NOMO-1 (cell line): ENCODE measurements around the gene RNF220.
"Not testable (repeated sequence)": the region's sequence is repeated elsewhere in the genome, so short reads cannot be mapped to it uniquely, and the experiment has no call there.

Experiments used
- DNase-seq, 2 experiments: peaks; one replicate each; lab custom pipeline; 2025; ENCODE audit not compliant: unreplicated experiment in 2 of 2; lab: John Stamatoyannopoulos, UW

Gene RNF220

DNA sequence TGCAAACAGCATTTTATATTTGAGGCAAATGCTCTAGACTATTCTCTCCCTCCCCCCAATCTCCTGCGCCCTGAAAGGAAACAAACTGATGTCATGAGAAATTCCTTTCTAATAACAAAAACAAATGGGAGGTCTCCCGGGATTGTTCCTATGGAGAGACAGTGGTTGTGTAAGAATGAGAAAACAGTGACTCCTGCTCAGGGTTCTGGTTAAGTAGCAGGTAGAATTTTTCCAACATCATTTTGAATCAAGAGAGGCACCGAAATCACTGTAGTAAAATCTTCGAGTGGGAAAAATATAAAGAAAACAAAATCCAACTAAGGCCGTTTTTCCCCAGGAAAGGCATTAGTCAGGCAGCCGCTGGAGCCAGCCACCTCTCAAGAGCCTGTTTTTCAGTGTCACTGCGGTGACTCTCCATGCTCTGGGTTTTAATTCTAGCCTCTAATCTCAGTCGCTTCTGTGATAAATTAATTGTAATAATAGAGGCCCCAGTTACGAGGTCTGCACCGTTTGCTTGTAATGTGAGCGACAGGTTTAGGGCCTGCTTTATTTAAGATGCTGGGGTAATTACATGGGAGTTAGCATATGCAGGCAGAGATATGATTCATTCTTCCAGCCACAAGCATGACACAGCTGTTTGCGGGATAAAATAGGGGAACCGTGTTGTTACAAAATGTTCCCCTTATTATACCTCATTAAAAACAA, 80.3 kb downstream of the RNF220 start:
- peak; percentile 82 to 99 for DNase-seq

DNA sequence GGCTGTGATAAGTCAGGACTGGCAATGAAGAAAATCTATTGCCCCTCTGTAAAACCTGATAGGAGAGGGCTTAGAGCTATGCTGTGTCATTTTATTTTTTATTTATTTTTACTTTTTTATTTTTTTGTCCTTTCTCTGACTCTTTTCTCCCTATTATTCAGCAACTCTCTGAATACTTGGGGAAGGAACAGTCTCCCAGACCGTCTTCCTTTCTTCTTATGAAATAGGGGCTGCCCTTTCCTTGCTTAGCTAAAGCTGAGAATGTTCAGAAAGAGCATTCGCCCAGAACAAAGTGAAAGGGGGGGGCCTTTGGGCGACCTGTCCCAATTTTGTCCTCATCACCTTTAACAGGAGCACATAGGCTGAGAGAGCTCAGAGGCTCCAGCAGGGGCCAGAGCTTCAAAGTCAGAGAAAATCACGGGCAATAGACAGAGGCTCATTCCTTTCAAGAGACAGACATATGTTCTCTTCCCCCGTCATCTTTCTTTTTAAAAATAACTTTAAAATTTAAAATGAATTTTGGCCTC, 80.9 kb downstream of the RNF220 start:
- DNase-seq, result no peak

DNA sequence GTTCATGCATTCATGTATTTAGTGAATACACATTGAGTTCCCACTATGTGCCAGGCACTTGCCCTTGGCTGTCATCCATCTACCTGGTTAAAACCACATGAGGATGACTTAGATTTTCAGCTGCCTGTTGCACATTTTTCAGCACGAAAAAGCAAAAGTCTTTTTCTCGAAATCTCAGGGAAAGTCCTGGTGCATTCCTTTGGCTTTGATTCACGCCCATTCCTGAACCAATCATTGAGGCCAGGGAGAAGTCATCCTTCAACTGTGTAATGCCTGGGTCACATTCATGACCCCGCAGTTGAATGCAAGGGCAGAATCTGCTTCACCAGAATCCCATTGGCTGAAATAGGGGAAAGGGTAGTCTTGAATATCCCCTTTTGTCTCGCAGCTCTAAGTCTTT, 84.4 kb downstream of the RNF220 start:
- DNase-seq, result no peak

DNA sequence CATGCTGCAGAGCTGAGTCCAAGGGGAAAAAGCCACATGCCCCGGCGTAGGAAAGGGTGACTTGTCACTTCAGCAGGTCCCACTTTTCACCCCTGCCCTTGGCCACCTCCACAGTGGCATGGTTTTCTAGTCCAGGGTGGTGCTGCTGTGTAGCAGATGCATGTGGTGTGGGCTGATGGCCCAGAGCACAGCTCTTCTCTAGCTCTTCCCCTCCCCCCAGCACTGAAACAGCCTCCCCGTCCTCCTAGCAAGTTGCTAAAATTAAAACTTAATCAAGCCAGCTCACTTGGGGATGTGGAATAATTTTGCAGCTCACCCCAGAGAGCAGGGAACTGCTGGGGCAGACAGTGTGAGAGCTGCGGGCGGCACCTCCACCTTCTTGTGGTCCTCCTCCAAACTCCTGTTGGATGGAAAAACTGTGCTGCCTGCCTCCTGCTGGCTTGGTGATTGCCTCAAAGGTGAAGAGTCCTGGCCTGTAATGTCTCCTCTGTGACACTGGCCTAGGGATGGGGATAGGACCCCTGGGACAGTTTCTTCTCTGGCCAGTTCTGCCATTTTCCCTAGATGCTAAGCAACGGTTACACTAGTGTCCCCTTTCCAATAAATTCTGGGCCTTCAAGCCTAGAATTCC, 91.6 kb downstream of the RNF220 start:
- no peak for DNase-seq

DNA sequence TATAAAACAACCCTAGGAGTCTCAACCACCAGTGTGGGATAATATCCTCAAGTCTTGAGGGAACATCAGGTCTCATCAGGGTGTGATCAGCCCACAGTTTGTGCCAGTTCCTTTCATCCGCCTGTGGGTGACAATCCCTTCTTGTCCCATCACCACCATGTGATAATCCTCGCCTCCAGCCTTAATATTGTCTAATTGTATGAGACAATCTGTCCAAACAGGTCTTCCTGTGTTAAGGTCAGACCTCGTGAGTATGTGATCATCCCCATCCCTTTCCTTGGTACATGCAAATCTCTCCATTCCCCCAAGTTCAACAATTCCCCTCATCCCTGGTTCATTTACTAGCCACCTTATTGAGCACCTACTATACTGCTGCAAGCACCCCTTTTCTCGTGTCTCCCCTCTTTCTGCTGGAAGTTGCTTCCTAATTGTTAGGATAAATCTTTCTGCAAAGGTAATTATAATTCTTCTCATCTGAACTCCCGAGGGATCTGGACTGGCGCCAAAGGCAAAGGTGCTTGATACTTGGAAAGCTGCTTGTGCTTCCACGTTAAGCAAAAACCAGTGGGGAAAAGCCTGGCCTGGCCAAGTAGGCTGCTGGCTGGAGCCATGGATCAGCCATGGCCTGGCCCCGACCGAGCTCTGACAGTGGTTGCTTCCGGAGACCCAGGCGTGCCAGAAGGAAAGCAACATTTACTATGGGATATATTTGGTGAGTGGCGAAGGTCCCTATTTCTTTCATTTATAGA, 92.5 kb downstream of the RNF220 start:
- DNase-seq, result no peak

DNA sequence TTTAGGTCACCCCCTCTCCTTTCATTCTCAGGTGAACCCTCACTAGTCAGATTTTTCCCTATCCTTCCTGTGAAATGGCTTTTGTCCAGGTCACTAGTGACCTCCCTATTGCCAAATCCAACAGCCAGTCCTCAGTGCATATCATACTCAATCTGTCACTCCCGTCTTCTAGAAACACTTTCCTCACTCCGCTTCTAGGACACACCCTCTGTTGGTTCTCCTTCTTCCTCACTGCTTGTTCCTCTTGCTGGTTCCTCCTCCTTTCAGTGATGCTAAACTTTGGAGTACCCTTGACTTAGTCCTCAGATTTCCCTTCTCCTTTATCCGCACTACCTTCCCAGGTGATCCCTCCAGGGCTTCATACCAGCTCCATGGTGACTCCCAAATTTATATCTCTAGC, 94.3 kb downstream of the RNF220 start:
- peak; percentile 11 to 66 for DNase-seq

DNA sequence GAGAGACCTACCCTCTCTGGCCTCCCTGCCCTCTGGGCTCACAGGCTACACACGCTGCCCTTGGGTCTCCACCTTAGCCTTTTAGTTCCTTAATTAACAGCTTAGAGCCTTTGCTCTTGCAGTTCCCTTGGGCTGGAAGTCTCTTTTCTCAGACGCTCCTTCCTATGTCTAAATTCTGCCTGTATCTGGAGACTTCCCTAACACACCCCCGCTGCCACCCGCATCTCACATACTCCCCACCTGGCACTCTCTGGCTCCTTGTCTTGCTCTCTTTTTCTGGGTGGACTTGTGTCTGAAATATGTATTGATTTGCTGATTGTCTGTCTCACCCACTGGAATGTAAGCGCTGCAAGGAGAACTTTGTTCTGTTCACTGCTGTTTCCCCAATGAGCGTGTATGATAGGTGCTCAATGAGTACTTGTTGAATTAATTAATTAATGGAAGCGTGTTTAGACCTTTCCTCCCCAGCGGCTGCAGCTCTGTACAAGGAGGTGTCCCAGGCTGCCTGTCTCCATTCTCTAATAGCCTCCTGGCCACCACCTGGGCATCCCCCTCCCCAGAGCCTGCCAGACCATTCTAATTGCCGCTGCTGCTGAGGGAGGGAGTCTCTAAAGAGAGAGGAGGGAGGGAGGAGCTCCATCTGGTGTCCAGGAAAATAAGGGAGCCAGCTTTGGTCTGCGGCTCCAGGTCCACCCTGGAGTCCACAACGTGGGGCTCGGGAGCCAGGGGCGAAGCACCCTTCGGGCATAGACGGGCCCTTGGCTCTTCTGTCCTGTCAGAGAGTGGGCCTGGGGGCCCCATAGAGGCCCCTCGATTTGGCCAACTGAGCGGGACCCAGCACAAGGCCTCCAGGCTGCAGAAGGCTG, 95.4 kb downstream of the RNF220 start:
- no peak for DNase-seq

DNA sequence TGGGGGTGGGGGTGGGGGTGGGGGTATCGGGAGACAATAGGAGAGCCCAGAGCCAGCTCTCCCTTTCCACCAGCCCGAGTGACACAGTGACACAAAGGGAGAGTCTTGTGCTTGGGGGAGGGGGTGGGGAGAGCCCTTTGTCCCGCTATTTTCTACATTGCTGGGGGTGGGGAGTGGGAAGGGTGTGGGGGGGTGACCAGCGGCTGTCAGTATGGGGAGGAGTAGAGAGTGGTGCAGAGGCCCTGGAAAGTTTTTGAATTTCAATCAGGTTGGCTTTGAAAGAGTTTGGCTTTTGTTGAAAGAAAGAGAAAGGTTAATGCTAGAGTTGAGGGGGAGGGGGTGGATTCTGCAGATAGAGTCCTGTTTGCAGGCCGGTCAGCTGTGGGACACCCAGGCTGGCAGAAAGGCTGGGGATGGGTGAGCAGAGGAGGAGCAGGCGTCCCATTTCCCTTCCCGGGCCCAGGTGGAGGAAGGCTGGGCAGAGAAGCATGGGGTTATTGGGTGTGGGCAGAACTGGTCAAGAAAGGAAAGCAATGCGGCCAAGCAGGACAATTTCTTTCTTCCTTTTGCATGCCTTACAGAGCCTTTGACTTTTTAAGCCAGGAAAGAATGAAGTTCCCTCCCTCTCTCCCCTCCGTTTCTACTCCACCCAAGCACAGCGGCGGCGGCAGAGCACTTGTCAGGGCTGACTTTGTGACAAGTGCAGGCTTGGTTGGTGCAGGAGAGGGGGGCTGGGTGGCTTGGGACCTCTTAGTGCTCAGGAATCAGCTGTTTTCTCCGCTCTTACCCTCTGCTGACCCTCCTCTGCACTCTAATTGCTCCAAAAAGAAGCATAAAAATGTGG, 96.2 kb downstream of the RNF220 start:
- no peak for DNase-seq

DNA sequence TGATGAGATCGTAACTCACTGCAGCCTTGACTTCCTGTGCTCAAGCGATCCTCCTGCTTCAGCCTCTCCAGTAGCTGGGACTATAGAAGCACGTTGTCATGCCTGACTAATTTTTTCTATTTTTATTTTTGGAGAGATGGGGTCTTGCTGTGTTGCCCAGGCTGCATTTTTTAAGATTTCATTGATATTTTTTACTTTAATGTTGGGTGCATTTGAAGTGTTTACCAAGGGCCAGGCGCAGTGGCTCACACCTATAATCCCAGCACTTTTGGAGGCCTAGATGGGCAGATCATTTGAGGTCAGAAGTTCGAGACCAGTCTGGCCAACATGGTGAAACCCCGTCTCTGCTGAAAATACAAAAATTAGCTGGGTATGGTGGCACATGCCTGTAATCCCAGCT, 97.8 kb downstream of the RNF220 start:
- DNase-seq, result not testable (repeated sequence)

DNA sequence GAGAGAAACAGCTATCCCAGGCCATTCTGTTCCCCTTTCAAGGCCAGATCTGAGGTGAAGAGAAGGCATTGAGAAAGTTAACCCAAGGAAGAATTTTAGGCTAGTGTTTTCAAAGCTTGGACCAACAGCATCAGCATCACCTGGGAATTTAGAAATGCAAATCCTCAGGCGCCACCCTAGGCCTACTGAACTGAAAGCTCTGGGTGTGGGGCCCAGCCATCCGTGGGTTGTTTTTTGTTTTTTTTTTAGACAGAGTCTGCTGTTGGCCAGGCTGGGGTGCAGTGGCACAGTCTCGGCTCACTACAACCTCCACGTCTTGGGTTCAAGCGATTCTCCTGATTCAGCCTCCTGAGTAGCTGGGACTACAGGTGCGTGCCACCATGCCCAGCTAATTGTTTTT, 98.6 kb downstream of the RNF220 start:
- no peak for DNase-seq

DNA sequence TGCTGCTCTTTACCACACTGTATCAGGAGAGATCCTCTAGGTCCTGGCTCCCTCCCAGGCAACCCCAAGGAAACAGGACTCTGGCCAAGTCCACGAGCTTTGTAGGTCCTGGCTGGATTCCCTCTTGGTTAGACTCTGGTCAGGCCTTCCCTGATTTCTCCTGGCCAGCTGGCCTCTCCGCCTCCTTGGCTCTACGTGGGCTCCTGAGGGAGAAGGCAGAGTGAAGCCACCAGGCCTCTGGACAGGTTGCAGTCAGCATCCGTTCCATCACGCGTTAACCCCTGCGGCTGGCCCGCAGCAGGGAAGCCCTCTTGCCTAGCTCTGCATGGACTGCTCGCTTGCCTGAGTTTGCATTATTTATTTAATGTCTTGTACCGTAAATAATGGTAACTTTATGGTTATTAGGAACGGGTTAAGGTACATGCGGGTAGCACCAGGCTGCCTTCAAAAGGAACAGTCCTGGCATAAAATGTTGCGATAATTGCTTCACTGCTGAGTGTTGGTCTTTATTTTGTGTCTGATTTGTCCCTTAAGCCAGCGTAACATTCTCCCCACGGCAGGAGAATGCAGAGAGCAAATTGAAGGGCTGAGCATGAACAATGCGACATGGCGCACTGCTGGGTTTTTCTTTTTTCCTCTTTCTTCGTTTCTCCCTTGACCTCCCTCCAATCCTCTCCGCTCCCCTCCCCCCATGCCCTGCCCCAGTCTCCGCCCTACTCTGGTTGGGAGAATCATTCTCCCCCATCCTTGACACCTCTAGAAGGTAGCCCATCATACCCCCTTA, 100.3 kb downstream of the RNF220 start:
- no peak for DNase-seq

DNA sequence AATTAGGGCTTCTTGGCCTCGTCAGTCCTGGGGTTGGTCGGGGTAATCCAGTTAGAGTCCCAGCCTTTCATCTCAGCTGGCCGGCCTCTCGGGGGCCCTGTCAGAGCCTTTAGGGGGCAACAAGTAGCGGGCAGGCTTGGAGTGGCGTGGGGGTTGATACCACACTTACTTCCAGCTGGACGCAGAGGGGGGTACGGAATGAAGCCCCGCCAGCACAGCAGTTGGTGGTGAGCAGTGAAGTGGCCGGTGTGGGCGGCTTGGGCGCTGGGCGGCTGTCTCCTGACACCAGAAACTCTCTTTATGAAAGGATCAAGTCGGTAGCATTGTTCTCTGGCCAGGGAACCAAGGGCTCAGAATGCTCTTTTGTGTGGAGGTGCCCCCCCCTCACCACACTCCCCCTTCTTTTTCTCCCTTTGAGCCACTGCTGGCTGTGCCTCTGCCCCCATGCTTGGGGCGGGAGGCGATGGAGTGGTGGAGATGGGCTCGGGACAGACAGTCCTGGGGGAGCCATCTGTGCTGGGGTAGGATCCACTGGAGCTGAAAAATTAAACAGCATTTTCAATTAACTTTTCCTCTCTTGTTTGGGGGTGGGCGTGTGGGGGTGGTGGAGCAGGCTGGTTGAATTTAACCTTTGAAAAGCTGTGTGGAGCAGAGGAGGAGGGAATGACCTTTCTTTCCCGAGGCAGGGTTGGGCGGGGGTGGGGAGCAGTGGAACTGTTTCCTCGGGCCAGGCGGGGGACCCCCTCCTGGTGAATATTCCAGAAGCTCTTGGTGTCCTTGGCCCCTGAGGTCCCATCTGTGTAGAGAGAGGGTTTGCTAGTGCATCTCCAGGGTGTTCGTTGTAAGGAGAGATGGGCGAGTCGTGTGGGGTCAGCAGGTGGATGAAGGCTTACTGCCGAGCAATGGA, 102.7 kb downstream of the RNF220 start:
- no peak for DNase-seq

DNA sequence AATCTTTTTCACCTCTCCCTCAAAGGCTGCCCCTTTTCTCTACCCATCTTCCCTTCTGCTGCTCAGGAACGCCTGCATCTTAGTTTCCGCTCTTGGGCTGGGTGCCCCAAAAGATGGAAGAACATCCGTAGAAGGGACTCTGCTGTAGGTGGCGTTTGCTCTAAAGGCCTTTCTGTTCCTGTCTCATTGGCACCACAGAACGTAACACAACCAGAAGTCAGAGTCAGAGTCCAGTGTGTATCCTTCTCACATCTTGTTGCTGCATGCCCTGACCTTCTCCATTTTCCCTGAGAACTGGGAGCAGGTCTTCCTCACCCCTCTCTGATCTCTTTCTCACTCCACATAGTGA, 103.3 kb downstream of the RNF220 start:
- DNase-seq, result no peak

DNA sequence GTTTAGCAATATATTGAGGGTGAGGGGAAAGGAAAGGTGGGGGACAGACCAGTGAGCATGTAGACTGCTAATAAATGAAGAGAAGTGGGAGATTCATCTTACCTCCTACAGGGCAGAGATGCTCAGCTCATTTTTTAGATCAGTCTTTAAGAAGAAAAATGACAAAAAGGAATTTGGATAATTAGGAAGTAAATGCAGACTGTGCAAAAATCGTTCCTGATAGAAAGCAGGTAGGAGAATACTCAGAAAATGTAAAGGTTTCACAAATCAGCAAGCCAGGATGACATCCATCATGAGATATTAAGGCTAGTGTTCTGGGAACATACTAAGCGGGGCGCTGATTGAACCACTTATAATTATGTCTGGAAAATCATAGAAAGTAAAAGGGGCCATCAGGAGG, 106.3 kb downstream of the RNF220 start:
- no peak for DNase-seq

DNA sequence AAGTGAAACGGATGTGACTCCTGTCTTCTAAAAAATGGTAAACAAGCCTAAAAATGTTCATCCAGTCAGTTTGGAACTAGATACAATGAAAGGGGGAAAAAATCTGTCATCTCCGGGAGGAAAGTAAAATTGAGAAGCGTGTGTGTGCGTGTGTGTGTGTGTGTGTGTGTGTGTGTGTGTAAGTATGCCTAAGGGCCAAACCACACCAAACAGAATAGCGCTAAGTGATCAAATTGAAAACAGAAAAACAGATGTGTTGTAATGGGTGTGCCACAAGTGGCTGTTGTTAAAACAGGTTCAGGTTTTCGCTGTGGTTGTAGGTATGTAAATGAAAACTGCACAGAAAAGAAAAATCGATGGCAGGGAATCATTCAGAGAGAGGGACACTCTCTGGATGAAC, 106.7 kb downstream of the RNF220 start:
- no peak for DNase-seq

DNA sequence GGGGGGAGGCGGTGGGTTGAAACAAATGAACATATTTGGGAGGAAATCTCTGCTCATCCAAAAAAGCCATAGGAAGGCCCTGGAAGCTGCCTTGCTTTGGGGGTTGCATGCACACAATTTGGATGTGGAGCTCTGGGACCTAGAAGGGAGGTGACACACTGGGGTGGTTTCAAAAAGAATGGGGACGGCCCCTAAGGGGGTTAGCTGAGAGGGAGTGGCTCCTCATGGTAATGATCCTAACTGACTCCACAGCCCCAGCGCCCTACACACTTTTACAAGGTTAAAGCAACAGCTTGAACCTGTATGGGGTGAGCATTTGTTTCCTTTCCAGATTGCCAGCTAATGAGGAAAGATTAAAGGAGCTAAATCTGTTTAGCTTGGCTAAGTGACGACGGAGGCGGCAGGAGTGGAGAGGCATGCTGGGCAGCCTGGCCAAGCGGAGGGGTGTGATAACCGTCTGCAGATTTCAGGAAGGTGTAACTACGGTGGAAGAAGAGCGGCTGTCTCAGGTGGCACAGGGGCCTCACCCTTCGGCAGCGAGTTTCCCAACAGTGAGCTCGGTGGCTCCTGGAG, 107.3 kb downstream of the RNF220 start:
- DNase-seq, result no peak

DNA sequence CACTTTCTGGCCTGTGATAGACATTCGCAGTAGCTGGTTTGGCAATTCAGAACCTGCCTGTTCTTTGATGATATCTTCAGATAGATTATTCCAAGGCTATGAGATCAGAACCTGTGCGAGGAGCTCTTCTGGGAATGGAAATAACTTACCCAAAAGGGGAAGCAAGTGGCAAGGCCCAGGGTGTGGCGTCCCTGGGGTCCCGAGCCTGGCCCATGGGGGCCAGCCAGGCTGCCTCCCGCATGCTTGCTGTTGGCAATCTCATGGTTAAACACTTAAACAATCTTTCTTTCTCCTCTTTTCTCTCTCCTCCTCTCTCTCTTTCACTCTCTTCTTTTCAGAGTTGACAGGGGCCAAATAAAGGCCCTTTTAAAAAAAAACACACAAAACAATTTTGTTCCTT, 108.1 kb downstream of the RNF220 start:
- DNase-seq, result no peak

DNA sequence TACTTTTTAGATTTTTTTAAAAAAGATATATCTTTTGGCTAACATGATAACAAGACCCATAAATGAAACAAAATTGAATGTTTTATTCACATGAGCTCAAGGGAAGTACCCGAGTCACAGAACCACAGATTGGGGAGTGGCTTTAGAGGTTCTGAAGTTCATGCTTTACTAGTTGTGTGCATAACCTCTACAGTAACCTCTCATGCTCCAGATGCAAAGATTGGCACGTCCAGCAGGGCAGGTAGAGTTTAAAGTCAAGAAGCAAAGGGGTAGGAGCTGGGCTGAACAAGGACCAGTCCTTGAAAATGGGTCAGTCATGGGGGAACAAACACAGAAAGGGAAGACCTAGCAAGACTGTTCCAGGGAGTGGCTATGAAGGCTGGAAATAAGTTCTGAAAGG, 109.6 kb downstream of the RNF220 start:
- no peak for DNase-seq
